ENCODE measurements around the gene RAET1G. TPM values are rescaled to one million over a fixed set of nuclear protein-coding genes. Genes with fewer than 3 reads are reported as not detected.

Gene RAET1G
- total RNA-seq, 4 donors from 2014 or later = 1.5 TPM; not detected in 3

- no peak overlapping the region for H3K4me3 ChIP-seq
- TF ChIP-seq EP300 (IDR thresholded peaks at IDR 0.05) = no peak
- no peak overlapping the region for H3K27ac ChIP-seq
- H3K9me3 ChIP-seq = no peaks in the 10 kb centered on the region
- no peak for DNase-seq (ENCODE audit: low spot score in 2 of 2)
- H3K4me1 ChIP-seq = peaks cover 0 to 7% (median 0%) of the 10 kb centered on the region in 4 donors
- H3K27me3 ChIP-seq = no peaks in the 10 kb centered on the region
- no peaks in the 10 kb centered on the region for H3K36me3 ChIP-seq
- WGBS, 2 donors = 60 to 64% methylated on average over 1 of the region's 1 CpG
Observed at GRCh38 chr6:149888659-149889058, 34.3 kb downstream of the RAET1G start.

- Histone ChIP-seq H3K36me3 (no peaks in the 10 kb centered on the region), H3K27me3 (no peaks in the 10 kb centered on the region), H3K9me3 (no peaks in the 10 kb centered on the region), H3K4me1 (peaks cover 0 to 7% (median 0%) of the 10 kb centered on the region in 4 donors), H3K27ac (no peak overlapping the region), H3K4me3 (no peak overlapping the region)
- WGBS, 2 donors = 66 to 88% methylated on average over 9 of the region's 9 CpGs
- TF ChIP-seq POLR2A (IDR thresholded peaks at IDR 0.05) (no peak), EP300 (IDR thresholded peaks at IDR 0.05) (no peak)
- TF ChIP-seq, protein P1, sequence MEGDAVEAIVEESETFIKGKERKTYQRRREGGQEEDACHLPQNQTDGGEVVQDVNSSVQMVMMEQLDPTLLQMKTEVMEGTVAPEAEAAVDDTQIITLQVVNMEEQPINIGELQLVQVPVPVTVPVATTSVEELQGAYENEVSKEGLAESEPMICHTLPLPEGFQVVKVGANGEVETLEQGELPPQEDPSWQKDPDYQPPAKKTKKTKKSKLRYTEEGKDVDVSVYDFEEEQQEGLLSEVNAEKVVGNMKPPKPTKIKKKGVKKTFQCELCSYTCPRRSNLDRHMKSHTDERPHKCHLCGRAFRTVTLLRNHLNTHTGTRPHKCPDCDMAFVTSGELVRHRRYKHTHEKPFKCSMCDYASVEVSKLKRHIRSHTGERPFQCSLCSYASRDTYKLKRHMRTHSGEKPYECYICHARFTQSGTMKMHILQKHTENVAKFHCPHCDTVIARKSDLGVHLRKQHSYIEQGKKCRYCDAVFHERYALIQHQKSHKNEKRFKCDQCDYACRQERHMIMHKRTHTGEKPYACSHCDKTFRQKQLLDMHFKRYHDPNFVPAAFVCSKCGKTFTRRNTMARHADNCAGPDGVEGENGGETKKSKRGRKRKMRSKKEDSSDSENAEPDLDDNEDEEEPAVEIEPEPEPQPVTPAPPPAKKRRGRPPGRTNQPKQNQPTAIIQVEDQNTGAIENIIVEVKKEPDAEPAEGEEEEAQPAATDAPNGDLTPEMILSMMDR (IDR thresholded peaks at IDR 0.05) = no peak
- DNase-seq (ENCODE audit: low spot score in 2 of 2) = no peak
Observed at GRCh38 chr6:149888093-149888492, 34.8 kb downstream of the RAET1G start.

- no peak for DNase-seq (ENCODE audit: low spot score in 2 of 2)
- Histone ChIP-seq H3K27ac (no peak overlapping the region), H3K36me3 (no peaks in the 10 kb centered on the region), H3K4me3 (no peak overlapping the region), H3K4me1 (peaks cover 0 to 7% (median 0%) of the 10 kb centered on the region in 4 donors), H3K27me3 (no peaks in the 10 kb centered on the region), H3K9me3 (no peaks in the 10 kb centered on the region)
- TF ChIP-seq, protein P1 (IDR thresholded peaks at IDR 0.05) = no peak
- TF ChIP-seq POLR2A (IDR thresholded peaks at IDR 0.05) (no peak), EP300 (IDR thresholded peaks at IDR 0.05) (no peak)
- WGBS, 2 donors = 80 to 88% methylated on average over 3 of the region's 3 CpGs
Observed at GRCh38 chr6:149887343-149887742, 35.6 kb downstream of the RAET1G start.

DNA sequence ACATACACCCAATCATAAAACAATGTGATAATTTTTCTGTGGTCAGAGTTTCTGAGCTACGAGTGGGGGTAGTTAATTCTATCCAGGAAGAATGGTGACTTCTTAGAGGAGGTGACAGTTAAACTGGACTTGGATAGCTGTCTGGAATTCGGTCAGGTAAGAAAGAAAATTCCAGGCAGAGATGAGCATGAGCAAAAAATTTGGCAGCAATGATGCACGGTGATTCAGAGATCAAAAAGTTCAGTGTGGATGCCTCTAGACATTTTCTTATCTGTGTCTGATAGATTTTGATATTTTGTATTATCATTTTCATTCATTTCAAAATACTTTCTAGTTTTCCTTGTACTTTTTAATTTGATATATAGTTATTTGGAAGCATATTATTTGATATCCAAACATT, 37.0 kb downstream of the RAET1G start:
- WGBS, 2 donors = 79 to 80% methylated on average over 3 of the region's 3 CpGs
- Histone ChIP-seq H3K4me1 (peaks cover 0 to 5% (median 0%) of the 10 kb centered on the region in 4 donors), H3K36me3 (no peaks in the 10 kb centered on the region), H3K4me3 (no peak overlapping the region), H3K27ac (no peak overlapping the region), H3K9me3 (no peaks in the 10 kb centered on the region), H3K27me3 (no peaks in the 10 kb centered on the region)
- TF ChIP-seq EP300 (IDR thresholded peaks at IDR 0.05) (no peak), POLR2A (IDR thresholded peaks at IDR 0.05) (no peak)
- TF ChIP-seq, protein P1 (IDR thresholded peaks at IDR 0.05) = no peak
- DNase-seq (ENCODE audit: low spot score in 2 of 2) = no peak

DNA sequence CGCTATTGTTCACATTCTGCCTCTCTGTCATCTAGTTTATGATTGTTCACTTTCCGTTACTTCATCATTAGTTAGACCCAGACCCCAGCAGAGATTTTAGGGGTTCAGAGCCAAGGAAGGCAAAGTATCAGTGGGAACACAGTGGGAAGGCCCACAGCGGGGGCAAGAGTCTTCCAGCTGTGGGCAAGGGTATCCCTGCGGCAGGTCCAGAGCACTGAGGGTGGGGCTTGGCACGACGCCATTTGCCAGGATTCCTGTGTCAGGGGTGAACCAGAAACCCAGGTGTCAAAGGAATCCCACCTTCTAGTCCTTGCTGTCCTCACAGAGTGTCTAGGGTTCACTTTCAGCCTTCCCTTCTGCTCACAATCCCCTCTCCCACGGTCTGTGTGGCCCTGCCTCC, 38.3 kb downstream of the RAET1G start:
- WGBS, 2 donors = 65 to 71% methylated on average over 6 to 7 of the region's 7 CpGs

More for the DNA sequence above, 38.3 kb downstream of the RAET1G start:
- DNase-seq (ENCODE audit: low spot score in 2 of 2) = no peak
- no peaks in the 10 kb centered on the region for H3K27me3 ChIP-seq
- H3K4me1 ChIP-seq = no peaks in the 10 kb centered on the region
- no peaks in the 10 kb centered on the region for H3K9me3 ChIP-seq
- no peak overlapping the region for H3K4me3 ChIP-seq
- H3K27ac ChIP-seq = no peak overlapping the region
- no peaks in the 10 kb centered on the region for H3K36me3 ChIP-seq
- TF ChIP-seq, protein P1 (IDR thresholded peaks at IDR 0.05) = no peak
- TF ChIP-seq POLR2A (IDR thresholded peaks at IDR 0.05) = no peak
- TF ChIP-seq EP300 (IDR thresholded peaks at IDR 0.05) = no peak

All from tibial nerve (tissue), 4 donors.